HUES6 (cell line): ENCODE results near the gene OR51V1.

Experiments
- H3K27ac ChIP-seq: 2 replicates; pipeline ENCODE4 v1.7.0; 2013; ENCODE audit warnings: low read depth, mild to moderate bottlenecking, low read length, inconsistent platforms
- H3K27me3 ChIP-seq: 2 replicates; pipeline ENCODE4 v1.6.1; 2013; ENCODE audit warnings: low read length; ENCODE audit not compliant: control insufficient read depth, insufficient read depth
- H3K36me3 ChIP-seq: 2 replicates; pipeline ENCODE4 v1.6.1; 2013; ENCODE audit warnings: low read length; ENCODE audit not compliant: control insufficient read depth, insufficient read depth
- H3K4me1 ChIP-seq: 2 replicates; pipeline ENCODE4 v1.6.1; 2013; ENCODE audit warnings: low read length; ENCODE audit not compliant: control insufficient read depth, insufficient read depth
- H3K4me3 ChIP-seq: 2 replicates; pipeline ENCODE4 v1.5.1; 2013; ENCODE audit warnings: low read depth, low read length
- H3K9ac ChIP-seq: one replicate; pipeline ENCODE4 v1.6.1; 2013; ENCODE audit warnings: mild to moderate bottlenecking, low read length
- H3K9me3 ChIP-seq: 2 replicates; pipeline ENCODE4 v1.6.1; 2013; ENCODE audit warnings: low read depth, low read length; ENCODE audit not compliant: control insufficient read depth, insufficient read depth

The OR51V1 gene

DNA sequence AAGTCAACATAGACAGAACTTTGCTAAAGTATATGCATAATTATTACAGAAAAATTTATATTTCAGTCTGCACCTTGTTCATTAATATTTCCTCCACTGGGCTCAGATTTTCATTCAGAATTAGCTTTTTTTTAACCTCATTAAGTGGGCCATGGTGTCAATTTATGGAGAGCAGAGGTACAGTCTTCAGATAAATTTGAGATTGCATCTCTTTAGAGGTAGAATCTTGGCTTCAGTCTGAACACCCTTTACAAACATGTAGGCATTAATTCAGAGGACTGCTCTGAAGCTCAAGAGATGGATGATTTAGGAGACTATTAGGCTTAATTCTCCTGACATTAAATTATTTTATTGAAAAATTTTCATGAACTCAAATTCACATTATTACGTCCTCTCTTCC, 29.8 kb upstream of the OR51V1 start:
- Histone ChIP-seq H3K27ac (no peak overlapping the region), H3K27me3 (no peaks in the 10 kb centered on the region), H3K4me1 (no peaks in the 10 kb centered on the region), H3K9me3 (no peaks in the 10 kb centered on the region), H3K9ac (no peak overlapping the region), H3K36me3 (no peaks in the 10 kb centered on the region), H3K4me3 (no peak overlapping the region)

DNA sequence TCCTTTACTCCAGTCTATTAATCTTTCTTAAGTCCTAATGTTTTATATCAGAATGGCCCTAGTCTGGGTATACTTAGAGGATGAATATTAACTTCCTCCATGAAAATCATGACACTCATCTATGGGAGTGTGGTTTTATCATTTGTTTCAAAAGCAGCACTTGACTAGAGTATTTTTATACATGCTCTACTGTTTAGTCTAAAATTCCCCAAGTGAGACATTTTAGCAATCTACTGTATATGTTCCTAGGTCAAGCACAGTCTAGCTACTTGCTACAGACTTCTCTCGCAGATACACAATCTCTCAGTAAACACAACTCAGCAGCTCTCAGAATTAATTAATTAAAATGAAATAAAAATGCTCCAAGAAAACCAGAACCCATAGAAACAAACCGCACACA, 29.3 kb upstream of the OR51V1 start:
- Histone ChIP-seq H3K27ac (no peak overlapping the region), H3K4me1 (no peaks in the 10 kb centered on the region), H3K4me3 (no peak overlapping the region), H3K27me3 (no peaks in the 10 kb centered on the region), H3K9ac (no peak overlapping the region), H3K36me3 (no peaks in the 10 kb centered on the region), H3K9me3 (no peaks in the 10 kb centered on the region)

DNA sequence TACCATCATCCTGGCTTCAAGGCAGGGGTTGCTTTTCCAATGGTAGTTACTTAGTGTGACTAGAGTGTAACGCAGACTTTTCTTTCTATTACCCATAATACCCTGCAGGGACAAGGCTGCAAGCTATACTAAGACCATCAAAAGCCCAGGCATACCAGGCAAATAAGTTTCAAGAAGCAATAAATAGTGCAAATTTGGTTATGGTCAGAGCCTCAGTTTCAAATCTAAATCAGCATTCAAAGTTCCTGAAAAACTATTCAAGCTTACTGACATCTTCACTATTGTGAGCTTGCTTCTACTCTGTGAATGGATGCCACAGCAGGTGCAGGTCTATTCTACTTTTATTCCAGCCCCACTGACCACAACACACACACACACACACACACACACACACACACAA, 28.9 kb upstream of the OR51V1 start:
- H3K9ac ChIP-seq, result no peak overlapping the region
- no peaks in the 10 kb centered on the region for H3K4me1 ChIP-seq
- no peak overlapping the region for H3K4me3 ChIP-seq
- no peak overlapping the region for H3K27ac ChIP-seq
- H3K36me3 ChIP-seq, result no peaks in the 10 kb centered on the region
- no peaks in the 10 kb centered on the region for H3K27me3 ChIP-seq
- H3K9me3 ChIP-seq, result no peaks in the 10 kb centered on the region

DNA sequence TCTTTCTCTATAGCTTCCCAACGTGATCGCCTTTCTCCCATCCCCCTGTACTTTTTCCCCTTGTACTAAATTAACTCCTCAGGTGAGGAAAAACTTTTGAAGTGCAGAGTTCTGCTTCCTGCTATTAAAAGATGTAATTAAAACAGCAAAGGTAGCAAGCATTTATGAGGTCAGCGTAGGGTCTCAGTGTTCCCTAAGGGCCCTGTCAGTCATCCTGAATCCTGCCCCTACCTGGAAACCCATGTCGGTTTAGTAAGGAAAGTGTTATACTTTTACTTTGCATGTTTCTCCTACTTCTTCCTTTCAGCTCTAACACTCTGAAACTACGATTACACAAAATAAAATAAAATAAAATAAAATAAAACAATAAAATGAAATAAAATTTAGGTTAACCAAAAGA, 27.6 kb upstream of the OR51V1 start:
- Histone ChIP-seq H3K9ac (no peak overlapping the region), H3K4me1 (no peaks in the 10 kb centered on the region), H3K9me3 (no peaks in the 10 kb centered on the region), H3K36me3 (no peaks in the 10 kb centered on the region), H3K27me3 (no peaks in the 10 kb centered on the region), H3K27ac (no peak overlapping the region), H3K4me3 (no peak overlapping the region)

DNA sequence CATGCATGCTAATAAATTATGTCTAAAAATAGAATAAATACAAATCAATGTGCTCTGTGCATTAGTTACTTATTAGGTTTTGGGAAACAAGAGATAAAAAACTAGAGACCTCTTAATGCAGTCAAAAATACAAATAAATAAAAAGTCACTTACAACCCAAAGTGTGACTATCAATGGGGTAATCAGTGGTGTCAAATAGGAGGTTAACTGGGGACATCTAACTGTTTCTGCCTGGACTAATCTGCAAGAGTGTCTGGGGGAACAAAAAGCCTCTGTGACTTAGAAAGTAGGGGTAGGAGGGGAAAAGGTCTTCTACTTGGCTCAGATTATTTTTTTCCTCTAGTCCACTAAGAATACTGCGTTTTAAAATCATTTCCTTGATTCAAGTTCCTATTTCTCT, 27.2 kb upstream of the OR51V1 start:
- H3K27ac ChIP-seq, result no peak overlapping the region
- no peaks in the 10 kb centered on the region for H3K9me3 ChIP-seq
- H3K4me3 ChIP-seq, result no peak overlapping the region
- no peak overlapping the region for H3K9ac ChIP-seq
- no peaks in the 10 kb centered on the region for H3K4me1 ChIP-seq
- no peaks in the 10 kb centered on the region for H3K27me3 ChIP-seq
- no peaks in the 10 kb centered on the region for H3K36me3 ChIP-seq

DNA sequence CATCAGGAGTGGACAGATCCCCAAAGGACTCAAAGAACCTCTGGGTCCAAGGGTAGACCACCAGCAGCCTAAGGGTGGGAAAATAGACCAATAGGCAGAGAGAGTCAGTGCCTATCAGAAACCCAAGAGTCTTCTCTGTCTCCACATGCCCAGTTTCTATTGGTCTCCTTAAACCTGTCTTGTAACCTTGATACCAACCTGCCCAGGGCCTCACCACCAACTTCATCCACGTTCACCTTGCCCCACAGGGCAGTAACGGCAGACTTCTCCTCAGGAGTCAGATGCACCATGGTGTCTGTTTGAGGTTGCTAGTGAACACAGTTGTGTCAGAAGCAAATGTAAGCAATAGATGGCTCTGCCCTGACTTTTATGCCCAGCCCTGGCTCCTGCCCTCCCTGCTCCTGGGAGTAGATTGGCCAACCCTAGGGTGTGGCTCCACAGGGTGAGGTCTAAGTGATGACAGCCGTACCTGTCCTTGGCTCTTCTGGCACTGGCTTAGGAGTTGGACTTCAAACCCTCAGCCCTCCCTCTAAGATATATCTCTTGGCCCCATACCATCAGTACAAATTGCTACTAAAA, 26.3 kb upstream of the OR51V1 start, which contains the start of gene HBB:
HBB (minus strand) TSS at position 340 of the 579 bp plus-strand sequence; CDS start at position 290, 50 bp downstream.
- Histone ChIP-seq H3K4me3 (no peak within 1 kb of the TSS), H3K27me3 (no peaks in the 10 kb centered on the region), H3K9me3 (peaks cover 4% of the 10 kb centered on the region; the same call in 1 of the 2 replicates), H3K36me3 (no peaks in the 10 kb centered on the region), H3K27ac (no peak within 1 kb of the TSS), H3K4me1 (no peaks in the 10 kb centered on the region), H3K9ac (no peak within 1 kb of the TSS)

DNA sequence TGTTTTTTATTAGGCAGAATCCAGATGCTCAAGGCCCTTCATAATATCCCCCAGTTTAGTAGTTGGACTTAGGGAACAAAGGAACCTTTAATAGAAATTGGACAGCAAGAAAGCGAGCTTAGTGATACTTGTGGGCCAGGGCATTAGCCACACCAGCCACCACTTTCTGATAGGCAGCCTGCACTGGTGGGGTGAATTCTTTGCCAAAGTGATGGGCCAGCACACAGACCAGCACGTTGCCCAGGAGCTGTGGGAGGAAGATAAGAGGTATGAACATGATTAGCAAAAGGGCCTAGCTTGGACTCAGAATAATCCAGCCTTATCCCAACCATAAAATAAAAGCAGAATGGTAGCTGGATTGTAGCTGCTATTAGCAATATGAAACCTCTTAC, 25.0 kb upstream of the OR51V1 start:
- no peaks in the 10 kb centered on the region for H3K27me3 ChIP-seq
- no peaks in the 10 kb centered on the region for H3K4me1 ChIP-seq
- no peak overlapping the region for H3K27ac ChIP-seq
- no peak overlapping the region for H3K9ac ChIP-seq
- H3K9me3 ChIP-seq, result peaks cover 9% of the 10 kb centered on the region
- H3K36me3 ChIP-seq, result no peaks in the 10 kb centered on the region
- no peak overlapping the region for H3K4me3 ChIP-seq

DNA sequence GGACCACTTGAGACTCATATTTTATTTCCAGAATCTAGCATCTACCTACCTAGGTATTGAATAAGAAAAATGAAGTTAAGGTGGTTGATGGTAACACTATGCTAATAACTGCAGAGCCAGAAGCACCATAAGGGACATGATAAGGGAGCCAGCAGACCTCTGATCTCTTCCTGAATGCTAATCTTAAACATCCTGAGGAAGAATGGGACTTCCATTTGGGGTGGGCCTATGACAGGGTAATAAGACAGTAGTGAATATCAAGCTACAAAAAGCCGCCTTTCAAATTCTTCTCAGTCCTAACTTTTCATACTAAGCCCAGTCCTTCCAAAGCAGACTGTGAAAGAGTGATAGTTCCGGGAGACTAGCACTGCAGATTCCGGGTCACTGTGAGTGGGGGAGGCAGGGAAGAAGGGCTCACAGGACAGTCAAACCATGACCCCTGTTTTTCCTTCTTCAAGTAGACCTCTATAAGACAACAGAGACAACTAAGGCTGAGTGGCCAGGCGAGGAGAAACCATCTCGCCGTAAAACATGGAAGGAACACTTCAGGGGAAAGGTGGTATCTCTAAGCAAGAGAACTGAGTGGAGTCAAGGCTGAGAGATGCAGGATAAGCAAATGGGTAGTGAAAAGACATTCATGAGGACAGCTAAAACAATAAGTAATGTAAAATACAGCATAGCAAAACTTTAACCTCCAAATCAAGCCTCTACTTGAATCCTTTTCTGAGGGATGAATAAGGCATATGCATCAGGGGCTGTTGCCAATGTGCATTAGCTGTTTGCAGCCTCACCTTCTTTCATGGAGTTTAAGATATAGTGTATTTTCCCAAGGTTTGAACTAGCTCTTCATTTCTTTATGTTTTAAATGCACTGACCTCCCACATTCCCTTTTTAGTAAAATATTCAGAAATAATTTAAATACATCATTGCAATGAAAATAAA, 24.3 kb upstream of the OR51V1 start:
- Histone ChIP-seq H3K9me3 (peaks cover 9% of the 10 kb centered on the region), H3K36me3 (no peaks in the 10 kb centered on the region)

DNA sequence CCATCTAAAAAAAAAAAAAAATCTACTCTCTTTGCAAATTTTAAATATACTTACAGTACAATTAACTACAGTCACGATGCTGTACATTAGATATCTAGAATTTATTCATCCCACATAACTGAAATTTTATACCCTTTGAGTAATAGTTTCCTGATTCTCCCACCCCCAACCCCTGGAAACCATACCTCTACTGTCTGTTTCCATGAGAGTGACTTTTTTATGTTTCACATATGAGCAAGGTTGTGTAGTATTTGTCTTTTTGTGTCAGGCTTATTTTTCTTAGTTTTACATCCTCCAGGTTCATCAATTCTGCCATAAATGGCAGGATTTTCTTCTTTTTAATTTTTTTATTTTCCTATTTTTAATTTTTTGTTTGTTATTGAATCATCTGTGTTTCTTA, 23.2 kb upstream of the OR51V1 start:
- Histone ChIP-seq H3K4me1 (no peaks in the 10 kb centered on the region), H3K27ac (no peak overlapping the region), H3K9ac (no peak overlapping the region), H3K36me3 (no peaks in the 10 kb centered on the region), H3K27me3 (no peaks in the 10 kb centered on the region), H3K9me3 (peaks cover 9% of the 10 kb centered on the region), H3K4me3 (no peak overlapping the region)

More for the DNA sequence above, 24.3 kb upstream of the OR51V1 start:
- H3K4me1 ChIP-seq, result no peaks in the 10 kb centered on the region
- H3K27ac ChIP-seq, result no peak overlapping the region
- H3K27me3 ChIP-seq, result no peaks in the 10 kb centered on the region
- no peak overlapping the region for H3K4me3 ChIP-seq
- H3K9ac ChIP-seq, result no peak overlapping the region

DNA sequence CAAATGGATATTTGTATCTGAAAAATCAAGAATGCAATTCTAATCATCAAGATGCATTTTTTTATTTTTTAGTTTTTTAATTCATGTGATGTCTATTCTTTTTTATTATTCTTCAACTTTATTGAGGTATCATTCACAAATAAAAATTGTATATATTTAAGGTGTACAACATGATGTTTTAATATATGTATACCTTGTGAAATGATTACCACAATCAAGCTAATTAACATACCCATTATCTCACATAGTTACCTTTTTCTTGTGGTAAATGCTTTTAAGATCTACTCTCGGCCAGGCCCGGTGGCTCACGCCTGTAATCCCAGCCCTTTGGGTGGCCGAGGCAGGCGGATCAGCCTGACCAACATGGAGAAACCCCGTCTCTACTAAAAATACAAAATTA, 22.7 kb upstream of the OR51V1 start:
- Histone ChIP-seq H3K9me3 (peaks cover 9% of the 10 kb centered on the region), H3K4me1 (no peaks in the 10 kb centered on the region), H3K9ac (no peak overlapping the region), H3K4me3 (no peak overlapping the region), H3K27ac (no peak overlapping the region), H3K36me3 (no peaks in the 10 kb centered on the region), H3K27me3 (no peaks in the 10 kb centered on the region)

DNA sequence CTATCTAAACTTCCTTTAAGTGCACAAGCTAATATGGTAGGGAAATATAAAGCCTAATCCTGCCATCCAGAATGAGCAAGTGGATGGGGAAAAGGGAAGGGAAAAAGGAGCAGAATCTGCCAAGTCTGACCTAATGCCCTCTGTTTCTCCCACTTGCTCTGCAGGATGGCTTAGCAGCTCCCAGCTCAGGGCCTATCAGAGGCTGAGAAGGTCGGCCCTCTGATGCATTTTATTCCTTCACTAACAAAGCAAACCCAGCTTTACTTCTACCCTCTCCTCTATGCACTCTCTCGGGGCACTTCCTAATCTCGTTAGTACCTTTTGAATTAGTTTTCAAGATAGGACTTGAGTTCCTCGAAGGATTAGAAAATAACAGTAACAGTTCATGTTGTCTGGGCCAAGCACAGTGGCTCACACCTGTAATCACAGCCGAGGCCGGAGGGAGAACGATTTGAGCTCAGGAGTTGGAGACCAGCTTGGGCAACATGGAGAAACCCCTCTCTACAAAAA, 9.9 kb upstream of the OR51V1 start:
- no peak overlapping the region for H3K9ac ChIP-seq
- H3K4me3 ChIP-seq, result no peak overlapping the region
- no peaks in the 10 kb centered on the region for H3K36me3 ChIP-seq
- H3K9me3 ChIP-seq, result no peaks in the 10 kb centered on the region
- no peak overlapping the region for H3K27ac ChIP-seq
- H3K4me1 ChIP-seq, result no peaks in the 10 kb centered on the region
- H3K27me3 ChIP-seq, result no peaks in the 10 kb centered on the region
